ENCODE results near the gene SNX20. TPM values are rescaled to one million over a fixed set of nuclear protein-coding genes. Genes with fewer than 3 reads are reported as not detected.

SNX20 gene
- total and polyA plus RNA-seq, 10 donors = 17.6 to 50.5 (median 31.5) TPM

DNA sequence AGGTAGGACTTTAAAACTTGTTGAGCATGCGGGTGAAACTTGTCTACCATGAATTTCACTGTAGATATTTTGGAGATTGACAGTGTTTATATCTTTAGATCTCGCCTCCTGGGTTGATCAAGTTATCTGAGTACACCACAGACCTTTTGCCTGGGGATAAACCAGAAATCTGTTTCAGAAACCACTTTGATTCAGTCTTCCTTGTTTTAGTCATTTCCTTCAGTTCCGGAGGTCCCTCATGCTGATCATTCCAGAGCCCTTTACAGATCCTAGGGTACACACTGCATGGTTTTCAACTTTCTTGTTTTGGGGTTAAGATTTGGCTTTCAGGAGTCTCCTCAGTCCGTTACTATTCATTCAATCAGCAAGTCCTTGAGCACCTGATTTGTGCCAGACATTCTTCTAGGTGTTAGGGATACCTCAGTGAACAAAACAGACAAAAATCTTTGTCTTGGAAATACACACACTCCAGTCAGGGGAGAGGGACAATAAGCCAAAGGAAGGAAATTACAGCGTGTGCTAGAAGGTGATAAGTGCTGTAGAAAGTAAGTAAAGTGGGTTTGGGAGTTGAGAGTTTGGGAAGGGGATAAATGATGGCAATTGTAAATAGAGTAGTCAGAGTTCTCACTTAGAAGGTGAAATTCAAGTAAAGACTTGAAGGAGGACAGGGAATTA, 24.5 kb upstream of the SNX20 start:
- Histone ChIP-seq H3K27ac (no peak overlapping the region), H3K27me3 (replicated peaks in 1 of 7) (no peaks in the 10 kb centered on the region)
- TF ChIP-seq, protein P1, sequence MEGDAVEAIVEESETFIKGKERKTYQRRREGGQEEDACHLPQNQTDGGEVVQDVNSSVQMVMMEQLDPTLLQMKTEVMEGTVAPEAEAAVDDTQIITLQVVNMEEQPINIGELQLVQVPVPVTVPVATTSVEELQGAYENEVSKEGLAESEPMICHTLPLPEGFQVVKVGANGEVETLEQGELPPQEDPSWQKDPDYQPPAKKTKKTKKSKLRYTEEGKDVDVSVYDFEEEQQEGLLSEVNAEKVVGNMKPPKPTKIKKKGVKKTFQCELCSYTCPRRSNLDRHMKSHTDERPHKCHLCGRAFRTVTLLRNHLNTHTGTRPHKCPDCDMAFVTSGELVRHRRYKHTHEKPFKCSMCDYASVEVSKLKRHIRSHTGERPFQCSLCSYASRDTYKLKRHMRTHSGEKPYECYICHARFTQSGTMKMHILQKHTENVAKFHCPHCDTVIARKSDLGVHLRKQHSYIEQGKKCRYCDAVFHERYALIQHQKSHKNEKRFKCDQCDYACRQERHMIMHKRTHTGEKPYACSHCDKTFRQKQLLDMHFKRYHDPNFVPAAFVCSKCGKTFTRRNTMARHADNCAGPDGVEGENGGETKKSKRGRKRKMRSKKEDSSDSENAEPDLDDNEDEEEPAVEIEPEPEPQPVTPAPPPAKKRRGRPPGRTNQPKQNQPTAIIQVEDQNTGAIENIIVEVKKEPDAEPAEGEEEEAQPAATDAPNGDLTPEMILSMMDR (IDR thresholded peaks at IDR 0.05 in 8 of 11, conservative IDR thresholded peaks at IDR 0.05 in 3 of 11) = no peak

DNA sequence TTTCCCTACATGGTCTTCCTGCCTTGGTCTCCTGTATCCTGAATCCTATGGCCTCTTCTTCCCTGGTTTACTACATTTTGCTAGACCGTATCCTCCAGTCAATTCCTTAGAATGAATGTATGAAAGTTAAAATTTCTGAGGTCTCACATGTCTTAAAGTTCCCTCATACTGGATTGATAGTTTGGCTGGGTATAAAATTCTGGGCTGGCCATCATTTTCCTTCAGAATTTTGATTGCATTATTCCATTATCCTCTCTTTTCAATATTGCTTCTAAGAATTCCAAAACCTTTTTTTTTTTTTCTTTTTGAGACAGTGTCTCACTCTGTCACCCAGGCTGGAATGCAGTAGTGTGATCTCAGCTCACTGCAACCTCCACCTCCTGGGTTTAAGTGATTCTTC, 23.1 kb upstream of the SNX20 start:
- WGBS, 5 donors = 81 to 100% (median 95%) methylated on average over 1 of the region's 1 CpG
- intact Hi-C loops (cut with DNase I; ENCODE audit: low total_unique reads) = no loop called here
- no peak for DNase-seq
- Histone ChIP-seq H3K4me3 (no peak overlapping the region), H3K36me3 (peaks cover 0 to 14% (median 0%) of the 10 kb centered on the region in 6 donors), H3K4me1 (peaks cover 10 to 62% (median 27%) of the 10 kb centered on the region in 6 donors), H3K27ac (peak overlapping the region in 2 of 8 donors; percentile 15 to 16), H3K27me3 (replicated peaks in 1 of 7) (no peaks in the 10 kb centered on the region), H3K9me3 (peaks cover 6 to 25% (median 20%) of the 10 kb centered on the region in 8 donors)
- TF ChIP-seq, protein P1 (IDR thresholded peaks at IDR 0.05 in 8 of 11, conservative IDR thresholded peaks at IDR 0.05 in 3 of 11) = no peak
- no peak for TF ChIP-seq POLR2AphosphoS5 (IDR thresholded peaks at IDR 0.05)
- TF ChIP-seq POLR2A (IDR thresholded peaks at IDR 0.05) = no peak

More for the DNA sequence above, 24.5 kb upstream of the SNX20 start:
- Histone ChIP-seq H3K4me3 (no peak overlapping the region), H3K9me3 (peaks cover 6 to 25% (median 20%) of the 10 kb centered on the region in 8 donors), H3K36me3 (peaks cover 0 to 16% (median 0%) of the 10 kb centered on the region in 6 donors), H3K4me1 (peaks cover 11 to 63% (median 30%) of the 10 kb centered on the region in 6 donors)
- no peak for DNase-seq
- 62 to 68% (median 67%) methylated on average over 5 of the region's 5 CpGs for WGBS, 5 donors
- intact Hi-C loops (cut with DNase I; ENCODE audit: low total_unique reads) = no loop called here

DNA sequence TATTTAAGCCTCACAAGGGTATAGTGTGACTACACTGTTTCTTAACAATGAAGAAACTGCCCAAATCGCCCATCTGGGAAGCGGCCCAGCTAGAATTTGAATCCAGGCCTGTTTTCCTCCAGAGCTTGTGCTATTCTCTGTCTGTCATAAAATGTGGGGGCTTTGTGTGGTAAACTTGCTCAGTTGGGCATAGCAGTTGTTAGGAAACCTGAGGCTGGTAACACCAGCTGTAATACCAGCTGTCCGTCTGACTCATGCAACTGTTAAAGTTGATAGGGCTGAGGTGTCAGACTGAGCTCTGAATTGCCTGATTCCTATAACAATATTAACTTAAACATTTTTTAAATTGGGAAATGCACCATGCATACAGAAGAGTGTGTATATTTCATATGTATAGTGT, 21.6 kb upstream of the SNX20 start:
- TF ChIP-seq POLR2AphosphoS5 (IDR thresholded peaks at IDR 0.05) = no peak
- TF ChIP-seq POLR2A (IDR thresholded peaks at IDR 0.05) = no peak
- TF ChIP-seq, protein P1 (IDR thresholded peaks at IDR 0.05 in 8 of 11, conservative IDR thresholded peaks at IDR 0.05 in 3 of 11) = no peak
- Histone ChIP-seq H3K4me3 (no peak overlapping the region), H3K27ac (peak overlapping the region in 2 of 8 donors; percentile 3 to 7), H3K36me3 (peaks cover 0 to 14% (median 0%) of the 10 kb centered on the region in 6 donors), H3K4me1 (peaks cover 14 to 62% (median 26%) of the 10 kb centered on the region in 6 donors), H3K9me3 (peaks cover 6 to 25% (median 20%) of the 10 kb centered on the region in 8 donors), H3K27me3 (replicated peaks in 1 of 7) (no peaks in the 10 kb centered on the region)
- intact Hi-C loops (cut with DNase I; ENCODE audit: low total_unique reads) = no loop called here
- no peak for DNase-seq
- 59 to 80% (median 66%) methylated on average over 3 of the region's 3 CpGs for WGBS, 5 donors

DNA sequence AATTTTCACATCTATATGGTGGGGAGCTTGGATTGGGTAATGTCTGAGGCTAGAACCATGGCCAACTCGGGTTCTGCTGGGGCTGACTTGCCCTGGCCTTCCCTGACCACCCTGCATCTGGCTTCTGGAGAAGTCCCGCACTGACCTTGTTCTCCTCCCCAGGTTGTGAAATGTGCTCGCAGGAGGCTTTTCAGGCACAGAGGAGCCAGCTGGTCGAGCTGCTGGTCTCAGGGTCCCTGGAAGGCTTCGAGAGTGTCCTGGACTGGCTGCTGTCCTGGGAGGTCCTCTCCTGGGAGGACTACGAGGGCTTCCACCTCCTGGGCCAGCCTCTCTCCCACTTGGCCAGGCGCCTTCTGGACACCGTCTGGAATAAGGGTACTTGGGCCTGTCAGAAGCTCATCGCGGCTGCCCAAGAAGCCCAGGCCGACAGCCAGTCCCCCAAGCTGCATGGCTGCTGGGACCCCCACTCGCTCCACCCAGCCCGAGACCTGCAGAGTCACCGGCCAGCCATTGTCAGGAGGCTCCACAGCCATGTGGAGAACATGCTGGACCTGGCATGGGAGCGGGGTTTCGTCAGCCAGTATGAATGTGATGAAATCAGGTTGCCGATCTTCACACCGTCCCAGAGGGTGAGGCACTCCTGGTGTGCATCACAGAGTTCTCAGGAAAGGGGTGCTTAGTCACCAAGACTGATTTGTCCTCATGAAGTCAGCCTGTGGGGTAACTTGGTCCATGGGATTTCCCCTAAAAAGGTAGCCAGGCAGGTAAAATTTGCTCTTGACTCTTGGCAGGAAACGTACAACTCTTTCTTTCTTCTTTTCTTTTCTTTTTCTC, 18.4 kb upstream of the SNX20 start:
- H3K27ac ChIP-seq = peak overlapping the region in 4 of 8 donors; percentile 3 to 92 (median 44)
- WGBS, 5 donors = 67 to 90% (median 83%) methylated on average over 6 to 19 of the region's 19 CpGs
- intact Hi-C loops (cut with DNase I; ENCODE audit: low total_unique reads) = no loop called here
- DNase-seq = peak; percentile 76
- H3K27me3 ChIP-seq (replicated peaks in 1 of 7) = no peaks in the 10 kb centered on the region
- H3K9me3 ChIP-seq = peaks cover 6 to 14% (median 12%) of the 10 kb centered on the region in 8 donors
- H3K36me3 ChIP-seq = peaks cover 0 to 13% (median 0%) of the 10 kb centered on the region in 6 donors
- peaks cover 36 to 86% (median 48%) of the 10 kb centered on the region in 6 donors for H3K4me1 ChIP-seq
- no peak overlapping the region for H3K4me3 ChIP-seq
- TF ChIP-seq, protein P1 (IDR thresholded peaks at IDR 0.05 in 8 of 11, conservative IDR thresholded peaks at IDR 0.05 in 3 of 11) = no peak
- TF ChIP-seq POLR2AphosphoS5 (IDR thresholded peaks at IDR 0.05) (no peak), POLR2A (IDR thresholded peaks at IDR 0.05) (no peak)

Measured in spleen (tissue), 11 donors.